Measurements from ENCODE around the gene GFOD2.

GFOD2 gene

GRCh38 chr16:67656344-67657016, 62.6 kb downstream of the GFOD2 start:
- no peak for TF ChIP-seq GATA2 (IDR thresholded peaks at IDR 0.05; ENCODE audit: low read depth, low read length)
- no peak for TF ChIP-seq GATA3 (IDR thresholded peaks at IDR 0.05; ENCODE audit: low read depth, low read length)

GRCh38 chr16:67655363-67655762, 63.8 kb downstream of the GFOD2 start:
- no peak for TF ChIP-seq GATA2 (IDR thresholded peaks at IDR 0.05; ENCODE audit: low read depth, low read length)
- no peak for TF ChIP-seq GATA3 (IDR thresholded peaks at IDR 0.05; ENCODE audit: low read depth, low read length)

GRCh38 chr16:67654403-67654911, 64.7 kb downstream of the GFOD2 start:
- no peak for TF ChIP-seq GATA3 (IDR thresholded peaks at IDR 0.05; ENCODE audit: low read depth, low read length)
- TF ChIP-seq GATA2 (IDR thresholded peaks at IDR 0.05; ENCODE audit: low read depth, low read length), result no peak

- TF ChIP-seq GATA3 (IDR thresholded peaks at IDR 0.05; ENCODE audit: low read depth, low read length), result no peak
- TF ChIP-seq GATA2 (IDR thresholded peaks at IDR 0.05; ENCODE audit: low read depth, low read length), result no peak
These were observed 65.2 kb downstream of the GFOD2 start for GRCh38 chr16:67653789-67654402.

GRCh38 chr16:67653128-67653788, 65.9 kb downstream of the GFOD2 start:
- TF ChIP-seq GATA3 (IDR thresholded peaks at IDR 0.05; ENCODE audit: low read depth, low read length) (no peak), GATA2 (IDR thresholded peaks at IDR 0.05; ENCODE audit: low read depth, low read length) (no peak)

- TF ChIP-seq GATA3 (IDR thresholded peaks at IDR 0.05; ENCODE audit: low read depth, low read length) (no peak), GATA2 (IDR thresholded peaks at IDR 0.05; ENCODE audit: low read depth, low read length) (no peak)
These were observed 66.5 kb downstream of the GFOD2 start for GRCh38 chr16:67652578-67653127.

GRCh38 chr16:67651847-67652246, 67.3 kb downstream of the GFOD2 start:
- no peak for TF ChIP-seq GATA2 (IDR thresholded peaks at IDR 0.05; ENCODE audit: low read depth, low read length)
- no peak for TF ChIP-seq GATA3 (IDR thresholded peaks at IDR 0.05; ENCODE audit: low read depth, low read length)

- TF ChIP-seq GATA3 (IDR thresholded peaks at IDR 0.05; ENCODE audit: low read depth, low read length) (no peak), GATA2 (IDR thresholded peaks at IDR 0.05; ENCODE audit: low read depth, low read length) (no peak)
These were observed 68.1 kb downstream of the GFOD2 start for GRCh38 chr16:67651039-67651438.

GRCh38 chr16:67650023-67650422, 69.1 kb downstream of the GFOD2 start:
- TF ChIP-seq GATA2 (IDR thresholded peaks at IDR 0.05; ENCODE audit: low read depth, low read length) (no peak), GATA3 (IDR thresholded peaks at IDR 0.05; ENCODE audit: low read depth, low read length) (no peak)

GRCh38 chr16:67649494-67649931, 69.6 kb downstream of the GFOD2 start:
- TF ChIP-seq GATA3 (IDR thresholded peaks at IDR 0.05; ENCODE audit: low read depth, low read length) (no peak), GATA2 (IDR thresholded peaks at IDR 0.05; ENCODE audit: low read depth, low read length) (no peak)

GRCh38 chr16:67648764-67649407, 70.2 kb downstream of the GFOD2 start:
- no peak for TF ChIP-seq GATA2 (IDR thresholded peaks at IDR 0.05; ENCODE audit: low read depth, low read length)
- no peak for TF ChIP-seq GATA3 (IDR thresholded peaks at IDR 0.05; ENCODE audit: low read depth, low read length)

GRCh38 chr16:67648088-67648763, 70.9 kb downstream of the GFOD2 start:
- TF ChIP-seq GATA2 (IDR thresholded peaks at IDR 0.05; ENCODE audit: low read depth, low read length), result no peak
- no peak for TF ChIP-seq GATA3 (IDR thresholded peaks at IDR 0.05; ENCODE audit: low read depth, low read length)

GRCh38 chr16:67647681-67648080, 71.4 kb downstream of the GFOD2 start:
- TF ChIP-seq GATA2 (IDR thresholded peaks at IDR 0.05; ENCODE audit: low read depth, low read length) (no peak), GATA3 (IDR thresholded peaks at IDR 0.05; ENCODE audit: low read depth, low read length) (no peak)
